IMR-90 (cell line): ENCODE data around the gene ATRN. TPM values are rescaled to one million over a fixed set of nuclear protein-coding genes. Genes with fewer than 3 reads are reported as not detected.

Experiments used
- ATAC-seq: fragments of 200-7000 bp; cut with Tn5 transposase; 2 replicates; pipeline ENCODE4 v1.9.1; 2020; ENCODE audit warnings: low read depth, mild to moderate bottlenecking, moderate library complexity
- BruUV-seq: library from RNA; stranded (reverse); fragments of 400-500 nt; replicated peaks from 2 replicates; lab custom pipeline; 2021; lab: Mats Ljungman, UMichigan
- CTCF ChIA-PET: fragments of 300-600 bp; formaldehyde crosslinking; extraction: SDS; loops from one replicate; lab custom pipeline; 2021; ENCODE audit warnings: antibody characterized with exemption; lab: Yijun Ruan, JAX
- POLR2A ChIA-PET: fragments of 300-600 bp; sonication (Branson Sonifier 250); formaldehyde crosslinking; loops from one replicate; lab custom pipeline; 2022; ENCODE audit warnings: antibody characterized with exemption; ENCODE audit not compliant: unreplicated experiment; lab: Charles Lee
- DNase-seq: peaks from one replicate; pipeline ENCODE4 v3.0.0; 2013
- H2AFZ ChIP-seq: replicated peaks from 2 replicates; pipeline ENCODE3; 2013; ENCODE audit warnings: low read length, mild to moderate bottlenecking; ENCODE audit not compliant: poor library complexity
- H2AK5ac ChIP-seq: 2 replicates; pipeline ENCODE4 v1.6.1; 2013; ENCODE audit warnings: low read depth, low read length, inconsistent platforms
- H2AK9ac ChIP-seq: replicated peaks from 2 replicates; pipeline ENCODE3; 2013; ENCODE audit warnings: mild to moderate bottlenecking, low read depth, low read length, moderate library complexity; ENCODE audit not compliant: poor library complexity
- H2BK120ac ChIP-seq: 2 replicates; pipeline ENCODE4 v1.6.1; 2013; ENCODE audit warnings: low read depth, low read length, inconsistent platforms
- H2BK15ac ChIP-seq: 3 replicates; pipeline ENCODE4 v1.6.1; 2013; ENCODE audit warnings: low read depth, low read length, inconsistent platforms
- H2BK20ac ChIP-seq: 2 replicates; pipeline ENCODE4 v1.6.1; 2013; ENCODE audit warnings: low read depth, mild to moderate bottlenecking, inconsistent platforms, low read length, moderate library complexity
- H2BK5ac ChIP-seq: 2 replicates; pipeline ENCODE4 v1.6.1; 2013; ENCODE audit warnings: mild to moderate bottlenecking, low read depth, low read length, inconsistent platforms; ENCODE audit not compliant: poor library complexity, severe bottlenecking
- H3K14ac ChIP-seq: replicated peaks from 2 replicates; pipeline ENCODE4 v1.6.1; 2013; ENCODE audit warnings: low read depth, low read length, inconsistent platforms
- H3K18ac ChIP-seq: 2 replicates; pipeline ENCODE4 v1.6.1; 2013; ENCODE audit warnings: low read depth, low read length, control low read depth
- H3K23ac ChIP-seq: 2 replicates; pipeline ENCODE4 v1.6.1; 2013; ENCODE audit warnings: low read depth, low read length, inconsistent platforms
- H3K27ac ChIP-seq: 2 replicates; pipeline ENCODE4 v1.5.1; 2013; ENCODE audit warnings: mild to moderate bottlenecking, control low read depth, low read length; ENCODE audit not compliant: insufficient read depth
- H3K27me3 ChIP-seq: 2 replicates; pipeline ENCODE4 v1.6.1; 2013; ENCODE audit warnings: low read length; ENCODE audit not compliant: control insufficient read depth, insufficient read depth
- H3K36me3 ChIP-seq: 2 replicates; pipeline ENCODE4 v1.6.1; 2013; ENCODE audit warnings: low read length, mixed read lengths; ENCODE audit not compliant: control insufficient read depth, insufficient read depth
- H3K4ac ChIP-seq: 2 replicates; pipeline ENCODE4 v1.6.1; 2013; ENCODE audit warnings: low read depth, low read length, inconsistent platforms
- H3K4me1 ChIP-seq: 2 replicates; pipeline ENCODE4 v1.6.1; 2013; ENCODE audit warnings: low read length, mixed read lengths; ENCODE audit not compliant: control insufficient read depth, insufficient read depth
- H3K4me2 ChIP-seq: 2 replicates; pipeline ENCODE4 v1.6.1; 2013; ENCODE audit warnings: low read depth, mild to moderate bottlenecking, control low read depth, low read length, moderate library complexity
- H3K4me3 ChIP-seq: 2 replicates; pipeline ENCODE4 v1.5.1; 2013; ENCODE audit warnings: low read depth, mild to moderate bottlenecking, control low read depth, low read length, moderate library complexity; ENCODE audit not compliant: insufficient read depth
- H3K56ac ChIP-seq: 2 replicates; pipeline ENCODE4 v1.6.1; 2013; ENCODE audit warnings: low read length, inconsistent platforms; ENCODE audit not compliant: insufficient read depth; ENCODE audit errors: extremely low read depth
- H3K79me1 ChIP-seq, 2 experiments: 2 replicates each; pipeline ENCODE4 v1.6.1; 2013; ENCODE audit warnings: low read length in 2 of 2, inconsistent platforms in 1 of 2, low read depth in 1 of 2
- H3K9ac ChIP-seq: 2 replicates; pipeline ENCODE4 v1.6.1; 2013; ENCODE audit warnings: low read depth, low read length, control low read depth
- H3K9me1 ChIP-seq: 2 replicates; pipeline ENCODE4 v1.6.1; 2013; ENCODE audit warnings: low read length, inconsistent platforms; ENCODE audit not compliant: insufficient read depth
- H3K9me3 ChIP-seq: 2 replicates; pipeline ENCODE4 v1.6.1; 2013; ENCODE audit warnings: low read length; ENCODE audit not compliant: control insufficient read depth, insufficient read depth
- H4K20me1 ChIP-seq: 2 replicates; pipeline ENCODE4 v1.6.1; 2013; ENCODE audit warnings: low read length, inconsistent platforms; ENCODE audit not compliant: insufficient read depth
- H4K5ac ChIP-seq: 2 replicates; pipeline ENCODE4 v1.6.1; 2013; ENCODE audit warnings: mild to moderate bottlenecking, low read depth, low read length, control low read depth
- H4K8ac ChIP-seq, 2 experiments: 2 replicates each; pipeline ENCODE4 v1.6.1; 2013; ENCODE audit warnings: low read depth in 2 of 2, low read length in 2 of 2, control low read depth in 1 of 2, inconsistent platforms in 1 of 2
- H4K91ac ChIP-seq: 2 replicates; pipeline ENCODE4 v1.6.1; 2013; ENCODE audit warnings: low read depth, low read length, inconsistent platforms; ENCODE audit not compliant: insufficient read depth
- CEBPB ChIP-seq: IDR thresholded peaks from 2 replicates; pipeline ENCODE4 v1.6.1; 2012; ENCODE audit warnings: low read depth, low read length, improper control_type of control experiment
- CHD1 ChIP-seq: IDR thresholded peaks from 2 replicates; pipeline ENCODE4 v1.6.1; 2012; ENCODE audit warnings: low read depth, low read length, improper control_type of control experiment
- FOS ChIP-seq: fragments of 150-350 bp; IDR thresholded peaks from 2 replicates; pipeline ENCODE4 v1.6.1; 2016; ENCODE audit warnings: low read depth, low read length
- MAFK ChIP-seq: IDR thresholded peaks from 2 replicates; pipeline ENCODE4 v1.6.1; 2012; ENCODE audit warnings: low read depth, low read length, improper control_type of control experiment
- MAZ ChIP-seq: IDR thresholded peaks from 2 replicates; pipeline ENCODE4 v1.6.1; 2012; ENCODE audit warnings: low read depth, mild to moderate bottlenecking, low read length, improper control_type of control experiment, moderate library complexity, borderline replicate concordance
- MXI1 ChIP-seq: IDR thresholded peaks from 2 replicates; pipeline ENCODE4 v1.6.1; 2012; ENCODE audit warnings: low read depth, mild to moderate bottlenecking, low read length, moderate library complexity, borderline replicate concordance
- NFE2L2 ChIP-seq: fragments of 150-350 bp; IDR thresholded peaks from 2 replicates; pipeline ENCODE4 v1.6.1; 2016; ENCODE audit warnings: low read depth, mild to moderate bottlenecking, low read length
- POLR2A ChIP-seq: IDR thresholded peaks from 2 replicates; pipeline ENCODE4 v1.6.1; 2012; ENCODE audit warnings: mild to moderate bottlenecking, low read depth, low read length
- RAD21 ChIP-seq: IDR thresholded peaks from 2 replicates; pipeline ENCODE4 v1.6.1; 2012; ENCODE audit warnings: low read length, improper control_type of control experiment
- RCOR1 ChIP-seq: IDR thresholded peaks from 2 replicates; pipeline ENCODE4 v1.6.1; 2012; ENCODE audit warnings: mild to moderate bottlenecking, low read length, improper control_type of control experiment; ENCODE audit not compliant: insufficient replicate concordance
- RFX5 ChIP-seq: IDR thresholded peaks from 2 replicates; pipeline ENCODE4 v1.8.0; 2012; ENCODE audit warnings: low read depth, mild to moderate bottlenecking, low read length, moderate library complexity
- SMC3 ChIP-seq: fragments of 150-350 bp; IDR thresholded peaks from 2 replicates; pipeline ENCODE4 v1.6.1; 2016; ENCODE audit warnings: low read depth, mild to moderate bottlenecking, antibody characterized with exemption, low read length, moderate library complexity
- WGBS, 2 experiments: methylation state at CpG; one replicate each; pipeline versions ENCODE4 v1.1.5 to v1.1.7; 2013; ENCODE audit warnings: missing lambda C conversion rate in 2 of 2; ENCODE audit not compliant: insufficient read length in 1 of 2; ENCODE audit errors: extremely low coverage in 2 of 2; 5-methylcytosine and 5-hydroxymethylcytosine counted together
- dilution Hi-C: fragments of 300-500 bp; cut with HindIII; formaldehyde crosslinking; loops from one replicate; pipeline ENCODE4 v1.14.3; 2018; ENCODE audit warnings: low sequenced_read_pairs; ENCODE audit not compliant: unreplicated experiment
- in situ Hi-C: fragments of 300-500 bp; cut with MboI; formaldehyde crosslinking; loops from 3 replicates; pipeline ENCODE4 v1.14.3; 2019; ENCODE audit warnings: low sequenced_read_pairs, inconsistent platforms, mixed read lengths
- intact Hi-C: fragments of 100-400 bp; cut with micrococcal nuclease; formaldehyde crosslinking; loops from 2 replicates; pipeline ENCODE4 v1.10.0; 2022
- polyA plus RNA-seq, 3 experiments: library from polyadenylated mRNA; depleted of rRNA; stranded (reverse); fragments of >200 nt; gene quantifications; 2 replicates each; pipeline ENCODE4 v1.2.3, GENCODE V29; 2012; ENCODE audit warnings: low replicate concordance in 1 of 3
- total RNA-seq: library from RNA; depleted of rRNA; stranded (reverse); fragments of >200 nt; gene quantifications from 2 replicates; pipeline ENCODE4 v1.2.3, GENCODE V29; 2012
- TF ChIP-seq, protein P1 (sequence below): conservative IDR thresholded peaks from 2 replicates; pipeline ENCODE4 v1.5.1; 2012; ENCODE audit warnings: mild to moderate bottlenecking, low read depth, low read length, improper control_type of control experiment
- TF ChIP-seq, protein P2 (sequence below): fragments of 150-350 bp; IDR thresholded peaks from 2 replicates; pipeline ENCODE4 v1.6.1; 2016; ENCODE audit warnings: low read depth, mild to moderate bottlenecking, low read length, moderate library complexity, borderline replicate concordance
- TF ChIP-seq, protein P3 (sequence below): fragments of 150-350 bp; IDR thresholded peaks from 2 replicates; pipeline ENCODE4 v1.6.1; 2017; ENCODE audit warnings: mild to moderate bottlenecking, antibody characterized with exemption, low read length, low read depth

Gene ATRN
- total and polyA plus RNA-seq, 2 of the 4 experiments (the other 2 are of a cell fraction) = 32.3 to 46.2 TPM

DNA sequence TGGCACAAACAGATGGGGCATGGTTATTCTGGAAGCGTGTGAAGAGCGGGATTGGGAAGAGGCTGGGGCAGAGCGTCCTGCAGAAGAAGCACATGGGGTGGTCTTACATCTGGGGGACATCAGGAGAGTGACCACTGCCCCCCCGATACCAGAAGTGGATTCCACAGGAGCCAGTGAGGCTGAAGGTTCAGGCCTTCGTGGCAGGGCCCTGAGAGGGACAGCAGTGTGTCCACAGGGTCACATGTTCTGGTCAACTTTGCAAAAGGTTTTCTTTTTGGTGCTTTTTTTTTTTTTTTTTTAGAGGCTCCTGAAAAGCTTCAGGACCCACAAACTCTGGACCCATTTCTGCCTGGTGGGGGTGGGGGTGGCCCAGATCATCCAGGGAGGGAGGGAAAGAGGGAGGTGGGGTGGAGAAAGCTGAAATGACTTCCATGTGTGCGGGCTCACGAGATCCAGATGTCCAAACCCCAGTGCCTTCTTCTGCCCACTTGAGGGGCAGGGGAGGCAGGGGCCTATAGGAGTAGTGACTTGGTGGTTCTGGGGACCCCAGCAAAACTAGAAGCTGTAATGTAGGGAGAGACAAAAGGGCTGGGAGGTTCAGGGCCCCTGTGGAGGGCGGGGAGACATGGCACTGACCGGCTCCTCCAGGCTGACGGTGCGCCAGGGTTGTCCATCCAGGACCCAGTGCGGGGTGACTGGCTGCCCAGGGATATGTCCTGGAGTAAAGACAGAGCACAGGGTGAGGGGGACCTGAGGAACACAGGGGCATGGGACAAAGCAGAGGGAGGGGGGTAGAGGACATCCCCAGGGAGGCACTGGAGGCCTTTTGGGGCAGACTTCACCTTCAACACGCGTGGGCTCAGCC, 208.3 kb downstream of the ATRN start:
- H3K4ac ChIP-seq = no peak overlapping the region
- H2BK15ac ChIP-seq = no peak overlapping the region
- peaks cover 23% of the 10 kb centered on the region for H3K27me3 ChIP-seq
- no peak for ATAC-seq
- no peaks in the 10 kb centered on the region for H3K36me3 ChIP-seq
- no peaks in the 10 kb centered on the region for H3K9me1 ChIP-seq
- dilution Hi-C loops = no loop called here
- peak overlapping the region; percentile 27 for H2AFZ ChIP-seq
- in situ Hi-C loops = no loop called here
- H4K5ac ChIP-seq = no peak overlapping the region
- ChIA-PET CTCF (no interaction called here), POLR2A (no interaction called here)
- no peak overlapping the region for H3K27ac ChIP-seq
- H3K4me3 ChIP-seq = no peak overlapping the region
- no peak overlapping the region for H3K4me2 ChIP-seq
- 93% methylated on average over 5 of the region's 14 CpGs; no CpG with 5 or more reads in 1 of the 2 experiments for WGBS, 2 experiments
- H3K9me3 ChIP-seq = no peaks in the 10 kb centered on the region
- no peak overlapping the region for H4K8ac ChIP-seq
- H3K79me1 ChIP-seq = no peaks in the 10 kb centered on the region
- H3K9ac ChIP-seq = no peak overlapping the region
- no peak overlapping the region for H4K91ac ChIP-seq
- H2BK120ac ChIP-seq = no peak overlapping the region
- BruUV-seq = no TSS peak
- no peak overlapping the region for H2BK5ac ChIP-seq
- H3K56ac ChIP-seq = no peak overlapping the region
- no peaks in the 10 kb centered on the region for H4K20me1 ChIP-seq
- TF ChIP-seq RCOR1 = no peak
- TF ChIP-seq, protein P1, sequence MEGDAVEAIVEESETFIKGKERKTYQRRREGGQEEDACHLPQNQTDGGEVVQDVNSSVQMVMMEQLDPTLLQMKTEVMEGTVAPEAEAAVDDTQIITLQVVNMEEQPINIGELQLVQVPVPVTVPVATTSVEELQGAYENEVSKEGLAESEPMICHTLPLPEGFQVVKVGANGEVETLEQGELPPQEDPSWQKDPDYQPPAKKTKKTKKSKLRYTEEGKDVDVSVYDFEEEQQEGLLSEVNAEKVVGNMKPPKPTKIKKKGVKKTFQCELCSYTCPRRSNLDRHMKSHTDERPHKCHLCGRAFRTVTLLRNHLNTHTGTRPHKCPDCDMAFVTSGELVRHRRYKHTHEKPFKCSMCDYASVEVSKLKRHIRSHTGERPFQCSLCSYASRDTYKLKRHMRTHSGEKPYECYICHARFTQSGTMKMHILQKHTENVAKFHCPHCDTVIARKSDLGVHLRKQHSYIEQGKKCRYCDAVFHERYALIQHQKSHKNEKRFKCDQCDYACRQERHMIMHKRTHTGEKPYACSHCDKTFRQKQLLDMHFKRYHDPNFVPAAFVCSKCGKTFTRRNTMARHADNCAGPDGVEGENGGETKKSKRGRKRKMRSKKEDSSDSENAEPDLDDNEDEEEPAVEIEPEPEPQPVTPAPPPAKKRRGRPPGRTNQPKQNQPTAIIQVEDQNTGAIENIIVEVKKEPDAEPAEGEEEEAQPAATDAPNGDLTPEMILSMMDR = no peak
- TF ChIP-seq RAD21 = no peak
- no peak for TF ChIP-seq CEBPB
- no peak for TF ChIP-seq MAFK
- TF ChIP-seq, protein P2, sequence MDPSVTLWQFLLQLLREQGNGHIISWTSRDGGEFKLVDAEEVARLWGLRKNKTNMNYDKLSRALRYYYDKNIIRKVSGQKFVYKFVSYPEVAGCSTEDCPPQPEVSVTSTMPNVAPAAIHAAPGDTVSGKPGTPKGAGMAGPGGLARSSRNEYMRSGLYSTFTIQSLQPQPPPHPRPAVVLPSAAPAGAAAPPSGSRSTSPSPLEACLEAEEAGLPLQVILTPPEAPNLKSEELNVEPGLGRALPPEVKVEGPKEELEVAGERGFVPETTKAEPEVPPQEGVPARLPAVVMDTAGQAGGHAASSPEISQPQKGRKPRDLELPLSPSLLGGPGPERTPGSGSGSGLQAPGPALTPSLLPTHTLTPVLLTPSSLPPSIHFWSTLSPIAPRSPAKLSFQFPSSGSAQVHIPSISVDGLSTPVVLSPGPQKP = no peak
- TF ChIP-seq CHD1 = no peak
- TF ChIP-seq NFE2L2 = no peak
- TF ChIP-seq RFX5 = no peak
- TF ChIP-seq FOS = no peak
- no peak for TF ChIP-seq SMC3
- TF ChIP-seq POLR2A = no peak
- TF ChIP-seq MAZ = no peak
- TF ChIP-seq, protein P3, sequence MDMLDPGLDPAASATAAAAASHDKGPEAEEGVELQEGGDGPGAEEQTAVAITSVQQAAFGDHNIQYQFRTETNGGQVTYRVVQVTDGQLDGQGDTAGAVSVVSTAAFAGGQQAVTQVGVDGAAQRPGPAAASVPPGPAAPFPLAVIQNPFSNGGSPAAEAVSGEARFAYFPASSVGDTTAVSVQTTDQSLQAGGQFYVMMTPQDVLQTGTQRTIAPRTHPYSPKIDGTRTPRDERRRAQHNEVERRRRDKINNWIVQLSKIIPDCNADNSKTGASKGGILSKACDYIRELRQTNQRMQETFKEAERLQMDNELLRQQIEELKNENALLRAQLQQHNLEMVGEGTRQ = no peak
- no peak for TF ChIP-seq MXI1
- H2AK9ac ChIP-seq = no peak overlapping the region
- no peak overlapping the region for H3K23ac ChIP-seq
- no peak overlapping the region for H3K18ac ChIP-seq
- DNase-seq = no peak
- H3K4me1 ChIP-seq = peaks cover 19% of the 10 kb centered on the region
- no peak overlapping the region for H2BK20ac ChIP-seq
- H3K14ac ChIP-seq = no peak overlapping the region
- H2AK5ac ChIP-seq = peak overlapping the region; percentile 33
- intact Hi-C loops = loop anchor here (5.0 to 10.0 kb wide), 2 partner anchors 88 to 406 kb away; partner anchors contain the start of gene ADISSP
